HCT116 (cell line): ENCODE measurements around the gene PLAC8L1. TPM values are rescaled to one million over a fixed set of nuclear protein-coding genes. Genes with fewer than 3 reads are reported as not detected.

Experiments used
- ATAC-seq: fragments of 200-7000 bp; cut with Tn5 transposase; 2 replicates; pipeline ENCODE4 v1.9.1; 2020; ENCODE audit warnings: mild to moderate bottlenecking, moderate library complexity
- BruUV-seq: library from RNA; stranded (reverse); fragments of 400-500 nt; replicated peaks from 2 replicates; lab custom pipeline; 2021; lab: Mats Ljungman, UMichigan
- CTCF ChIA-PET: fragments of 300-600 bp; sonication (Branson Sonifier 250); formaldehyde crosslinking; loops from one replicate; lab custom pipeline; 2021; ENCODE audit warnings: antibody characterized with exemption; lab: Charles Lee
- POLR2A ChIA-PET: fragments of 300-600, 350-600 bp; sonication (Branson Sonifier 250); formaldehyde crosslinking; loops from one replicate; lab custom pipeline; 2021; ENCODE audit warnings: antibody characterized with exemption; lab: Charles Lee
- RAD21 ChIA-PET, 2 experiments: fragments of 300-600 bp; sonication (Branson Sonifier 250); formaldehyde crosslinking; loops; one replicate each; lab custom pipeline; 2023; ENCODE audit warnings: low total read pairs in 2 of 2; ENCODE audit not compliant: uncharacterized antibody in 2 of 2, unreplicated experiment in 2 of 2, low non-redundant PET in 1 of 2; lab: Charles Lee
- DNase-seq: peaks from one replicate; pipeline ENCODE4 v3.0.0-alpha.2; 2010; ENCODE audit warnings: low read depth, low spot score
- H2AFZ ChIP-seq: fragments of 200-600 bp; shearing (Covaris generic), sonication (generic); 2 replicates; pipeline ENCODE4 v1.6.1; 2017; ENCODE audit warnings: low read depth, mixed run types, mixed read lengths, antibody characterized with exemption, low read length; ENCODE audit not compliant: poor library complexity, severe bottlenecking
- H3K27ac ChIP-seq: 2 replicates; pipeline ENCODE4 v1.5.1; 2012; ENCODE audit warnings: low read depth, low read length
- H3K27me3 ChIP-seq: fragments of 200-600 bp; sonication (generic); 2 replicates; pipeline ENCODE4 v1.6.1; 2016; ENCODE audit warnings: mixed run types, low read length, mixed read lengths; ENCODE audit not compliant: insufficient read depth
- H3K36me3 ChIP-seq, 2 experiments: fragments of 200-500 bp in 1 of 2; fragments of 200-600 bp in 1 of 2; sonication (Bioruptor generic) in 1 of 2; sonication (generic) in 1 of 2; 2 replicates each; pipeline versions ENCODE4 v1.5.1 to v1.6.1; 2014 to 2016; ENCODE audit warnings: low read length in 2 of 2, inconsistent platforms in 1 of 2, mixed read lengths in 1 of 2, mixed run types in 1 of 2; ENCODE audit not compliant: insufficient read depth in 2 of 2, control insufficient read depth in 1 of 2
- H3K4me1 ChIP-seq, 2 experiments: fragments of 200-600 bp in 1 of 2; sonication (generic) in 1 of 2; 2 replicates each; pipeline versions ENCODE4 v1.5.1 to v1.6.1; 2012 to 2017; ENCODE audit warnings: low read length in 2 of 2, inconsistent platforms in 1 of 2, mild to moderate bottlenecking in 1 of 2, mixed read lengths in 1 of 2, mixed run types in 1 of 2, moderate library complexity in 1 of 2; ENCODE audit not compliant: insufficient read depth in 2 of 2, control insufficient read depth in 1 of 2
- H3K4me2 ChIP-seq: fragments of 200-600 bp; sonication (generic); 2 replicates; pipeline ENCODE4 v1.6.1; 2017; ENCODE audit warnings: mixed run types, low read length, mixed read lengths
- H3K4me3 ChIP-seq, 2 experiments: fragments of 200-600 bp in 1 of 2; sonication (generic) in 1 of 2; replicated peaks in 1 of 2; 2 replicates each; pipeline ENCODE4 v1.5.1; 2011 to 2016; ENCODE audit warnings: low read length in 2 of 2, control low read depth in 1 of 2, low read depth in 1 of 2, mild to moderate bottlenecking in 1 of 2, mixed read lengths in 1 of 2, mixed run types in 1 of 2
- H3K79me2 ChIP-seq: fragments of 200-600 bp; sonication (generic); 2 replicates; pipeline ENCODE4 v1.6.1; 2017; ENCODE audit warnings: mild to moderate bottlenecking, mixed run types, low read length, moderate library complexity, mixed read lengths; ENCODE audit not compliant: insufficient read depth
- H3K9ac ChIP-seq: fragments of 200-600 bp; sonication (generic); 2 replicates; pipeline ENCODE4 v1.6.1; 2016; ENCODE audit warnings: low read length, mixed read lengths
- H3K9me2 ChIP-seq: fragments of 200-600 bp; sonication (generic), shearing (Covaris generic); 2 replicates; pipeline ENCODE4 v1.6.1; 2017; ENCODE audit warnings: mixed run types, mild to moderate bottlenecking, moderate library complexity; ENCODE audit not compliant: insufficient read depth
- H3K9me3 ChIP-seq, 2 experiments: fragments of 200-500 bp in 1 of 2; fragments of 200-600 bp in 1 of 2; sonication (Bioruptor generic) in 1 of 2; sonication (generic) in 1 of 2; 2 replicates each; pipeline ENCODE4 v1.6.1; 2014 to 2017; ENCODE audit warnings: low read length in 2 of 2, mixed read lengths in 2 of 2, inconsistent platforms in 1 of 2, low read depth in 1 of 2, mild to moderate bottlenecking in 1 of 2, mixed run types in 1 of 2, moderate library complexity in 1 of 2; ENCODE audit not compliant: control insufficient read depth in 1 of 2, insufficient read depth in 1 of 2
- H4K20me1 ChIP-seq: fragments of 200-600 bp; sonication (generic), shearing (Covaris generic); 2 replicates; pipeline ENCODE4 v1.6.1; 2017; ENCODE audit warnings: mixed run types, mild to moderate bottlenecking, moderate library complexity; ENCODE audit not compliant: insufficient read depth
- CBX3 ChIP-seq: IDR thresholded peaks from 2 replicates; pipeline ENCODE4 v1.6.1; 2012; ENCODE audit warnings: low read depth
- EGR1 ChIP-seq: IDR thresholded peaks from 2 replicates; pipeline ENCODE4 v1.6.1; 2012; ENCODE audit warnings: low read depth
- EZH2phosphoT487 ChIP-seq: fragments of 200-600 bp; IDR thresholded peaks from 2 replicates; pipeline ENCODE4 v1.6.1; 2018; ENCODE audit warnings: antibody characterized with exemption, borderline replicate concordance
- JUND ChIP-seq: IDR thresholded peaks from 2 replicates; pipeline ENCODE4 v1.6.1; 2012
- POLR2A ChIP-seq: IDR thresholded peaks from 2 replicates; pipeline ENCODE4 v1.7.0; 2011; ENCODE audit warnings: borderline replicate concordance; ENCODE audit not compliant: insufficient read depth, insufficient read length; ENCODE audit errors: extremely low read depth
- SP1 ChIP-seq: IDR thresholded peaks from 2 replicates; pipeline ENCODE4 v1.6.1; 2012; ENCODE audit warnings: low read depth
- ZFX ChIP-seq: fragments of 450-650 bp; IDR thresholded peaks from 2 replicates; pipeline ENCODE4 v1.6.1; 2017
- ZNF274 ChIP-seq: fragments of 200-500 bp; sonication (Bioruptor generic); IDR thresholded peaks from 2 replicates; pipeline ENCODE4 v1.6.1; 2014; ENCODE audit warnings: mild to moderate bottlenecking, low read depth, low read length, inconsistent platforms
- intact Hi-C: fragments of 100-400 bp; cut with micrococcal nuclease; formaldehyde crosslinking; loops from 2 replicates; pipeline ENCODE4 v1.10.0; 2022
- total RNA-seq: library from RNA; stranded (reverse); gene quantifications from one replicate; pipeline ENCODE4 v1.2.1, GENCODE V29; 2021; ENCODE audit not compliant: unreplicated experiment
- TF ChIP-seq, protein P1 (sequence below): IDR thresholded peaks from 2 replicates; pipeline ENCODE4 v1.6.1; 2011; ENCODE audit warnings: mild to moderate bottlenecking, low read length, moderate library complexity; ENCODE audit not compliant: insufficient replicate concordance; ENCODE audit errors: extremely low read depth
- TF ChIP-seq, protein P2 (sequence below): IDR thresholded peaks from 2 replicates; pipeline ENCODE4 v1.6.1; 2012

PLAC8L1 gene
- total RNA-seq, 1 experiment from 2014 or later, result 2.6 TPM

GRCh38 chr5:146060221-146060585 lies 45.2 kb downstream of the PLAC8L1 start:
- Histone ChIP-seq H3K4me1 (no peaks in the 10 kb centered on the region), H4K20me1 (no peaks in the 10 kb centered on the region), H3K4me2 (no peak overlapping the region), H3K9me2 (no peaks in the 10 kb centered on the region), H3K27me3 (no peaks in the 10 kb centered on the region), H3K27ac (no peak overlapping the region), H3K9ac (no peak overlapping the region), H3K9me3 (no peaks in the 10 kb centered on the region), H3K36me3 (0 out of 4 replicates have a peak, but pooled peaks cover 0 to 13% of the 10 kb centered on the region in 2 experiments), H3K79me2 (no peaks in the 10 kb centered on the region), H3K4me3 (no peak overlapping the region), H2AFZ (no peak overlapping the region)
- ChIA-PET RAD21 (no interaction called here), POLR2A (no interaction called here), CTCF (no interaction called here)
- intact Hi-C loops, result no loop called here
- ATAC-seq (no peak), DNase-seq (no peak)
- no TSS peak for BruUV-seq
- TF ChIP-seq ZFX (no peak), POLR2A (no peak), CBX3 (no peak), SP1 (no peak), EZH2phosphoT487 (no peak), ZNF274 (no peak), JUND (no peak), EGR1 (no peak)
- TF ChIP-seq, protein P1, sequence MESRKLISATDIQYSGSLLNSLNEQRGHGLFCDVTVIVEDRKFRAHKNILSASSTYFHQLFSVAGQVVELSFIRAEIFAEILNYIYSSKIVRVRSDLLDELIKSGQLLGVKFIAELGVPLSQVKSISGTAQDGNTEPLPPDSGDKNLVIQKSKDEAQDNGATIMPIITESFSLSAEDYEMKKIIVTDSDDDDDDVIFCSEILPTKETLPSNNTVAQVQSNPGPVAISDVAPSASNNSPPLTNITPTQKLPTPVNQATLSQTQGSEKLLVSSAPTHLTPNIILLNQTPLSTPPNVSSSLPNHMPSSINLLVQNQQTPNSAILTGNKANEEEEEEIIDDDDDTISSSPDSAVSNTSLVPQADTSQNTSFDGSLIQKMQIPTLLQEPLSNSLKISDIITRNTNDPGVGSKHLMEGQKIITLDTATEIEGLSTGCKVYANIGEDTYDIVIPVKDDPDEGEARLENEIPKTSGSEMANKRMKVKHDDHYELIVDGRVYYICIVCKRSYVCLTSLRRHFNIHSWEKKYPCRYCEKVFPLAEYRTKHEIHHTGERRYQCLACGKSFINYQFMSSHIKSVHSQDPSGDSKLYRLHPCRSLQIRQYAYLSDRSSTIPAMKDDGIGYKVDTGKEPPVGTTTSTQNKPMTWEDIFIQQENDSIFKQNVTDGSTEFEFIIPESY, result no peak
- TF ChIP-seq, protein P2, sequence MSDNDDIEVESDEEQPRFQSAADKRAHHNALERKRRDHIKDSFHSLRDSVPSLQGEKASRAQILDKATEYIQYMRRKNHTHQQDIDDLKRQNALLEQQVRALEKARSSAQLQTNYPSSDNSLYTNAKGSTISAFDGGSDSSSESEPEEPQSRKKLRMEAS, result no peak
- TF ChIP-seq, all 23 proteins: peak for 0
